ENCODE data around the gene HSD11B1.

DNA sequence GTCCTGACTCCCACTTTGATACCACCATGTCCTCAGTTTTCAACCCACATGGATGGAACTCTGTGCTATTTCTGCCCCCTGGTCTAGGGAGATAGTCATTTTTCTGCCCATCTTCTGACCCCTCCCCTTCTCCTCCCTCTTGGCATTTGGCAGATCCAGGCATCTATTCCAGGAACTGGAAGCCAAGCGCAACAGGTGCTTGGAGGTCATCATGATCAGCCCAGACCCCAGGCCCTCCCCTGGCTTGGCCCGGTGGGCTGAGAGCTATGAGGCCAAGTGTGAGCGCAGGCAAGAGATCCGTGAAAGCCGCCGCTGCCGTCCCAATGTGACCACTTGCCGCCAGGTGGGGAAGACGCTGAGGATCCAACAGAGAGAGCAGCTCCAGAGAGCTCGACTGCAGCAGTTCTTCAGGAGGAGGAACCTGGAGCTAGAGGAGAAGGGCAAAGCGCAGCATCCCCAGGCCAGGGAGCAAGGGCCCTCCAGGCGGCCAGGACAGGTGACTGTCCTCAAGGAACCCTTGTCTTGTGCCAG lies 55.2 kb downstream of the HSD11B1 start:
- TF ChIP-seq, protein P1, sequence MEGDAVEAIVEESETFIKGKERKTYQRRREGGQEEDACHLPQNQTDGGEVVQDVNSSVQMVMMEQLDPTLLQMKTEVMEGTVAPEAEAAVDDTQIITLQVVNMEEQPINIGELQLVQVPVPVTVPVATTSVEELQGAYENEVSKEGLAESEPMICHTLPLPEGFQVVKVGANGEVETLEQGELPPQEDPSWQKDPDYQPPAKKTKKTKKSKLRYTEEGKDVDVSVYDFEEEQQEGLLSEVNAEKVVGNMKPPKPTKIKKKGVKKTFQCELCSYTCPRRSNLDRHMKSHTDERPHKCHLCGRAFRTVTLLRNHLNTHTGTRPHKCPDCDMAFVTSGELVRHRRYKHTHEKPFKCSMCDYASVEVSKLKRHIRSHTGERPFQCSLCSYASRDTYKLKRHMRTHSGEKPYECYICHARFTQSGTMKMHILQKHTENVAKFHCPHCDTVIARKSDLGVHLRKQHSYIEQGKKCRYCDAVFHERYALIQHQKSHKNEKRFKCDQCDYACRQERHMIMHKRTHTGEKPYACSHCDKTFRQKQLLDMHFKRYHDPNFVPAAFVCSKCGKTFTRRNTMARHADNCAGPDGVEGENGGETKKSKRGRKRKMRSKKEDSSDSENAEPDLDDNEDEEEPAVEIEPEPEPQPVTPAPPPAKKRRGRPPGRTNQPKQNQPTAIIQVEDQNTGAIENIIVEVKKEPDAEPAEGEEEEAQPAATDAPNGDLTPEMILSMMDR (IDR thresholded peaks at IDR 0.05) = no peak
- no peak for TF ChIP-seq POLR2A (IDR thresholded peaks at IDR 0.05)
